ENCODE results near the gene PRKAG2. TPM values are rescaled to one million over a fixed set of nuclear protein-coding genes. Genes with fewer than 3 reads are reported as not detected.
A peak's percentile ranks its signal among the peaks of the same experiment; 100 is the strongest.

The PRKAG2 gene
- total RNA-seq, 4 donors from 2014 or later: 38.8 to 94.4 (median 73.2) TPM

DNA sequence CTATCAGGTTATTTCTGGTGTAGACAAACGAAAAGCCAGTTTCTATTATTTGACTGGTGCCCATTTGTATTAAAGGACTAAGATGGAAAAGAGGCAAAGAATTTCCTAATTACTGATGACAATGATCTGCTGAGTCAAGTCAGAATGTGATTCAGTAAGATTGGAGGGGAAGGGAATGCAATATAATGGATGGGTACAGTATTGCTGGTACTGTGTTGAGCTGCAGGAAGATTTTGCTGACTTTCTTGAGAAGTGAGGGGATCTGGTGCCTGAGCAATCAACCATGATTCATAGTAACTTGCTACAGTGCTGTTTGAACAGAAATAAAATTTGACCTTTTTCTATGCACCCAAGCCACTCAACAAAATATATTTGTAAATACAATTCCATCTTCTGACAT is 218.1 kb downstream of the PRKAG2 start:
- no peaks in the 10 kb centered on the region for H3K36me3 ChIP-seq
- DNase-seq: no peak
- no peaks in the 10 kb centered on the region for H3K27me3 ChIP-seq
- no peaks in the 10 kb centered on the region for H3K9me3 ChIP-seq
- H3K27ac ChIP-seq: no peak overlapping the region
- no peak overlapping the region for H3K4me3 ChIP-seq
- TF ChIP-seq POLR2A (IDR thresholded peaks at IDR 0.05): no peak
- TF ChIP-seq, protein P1, sequence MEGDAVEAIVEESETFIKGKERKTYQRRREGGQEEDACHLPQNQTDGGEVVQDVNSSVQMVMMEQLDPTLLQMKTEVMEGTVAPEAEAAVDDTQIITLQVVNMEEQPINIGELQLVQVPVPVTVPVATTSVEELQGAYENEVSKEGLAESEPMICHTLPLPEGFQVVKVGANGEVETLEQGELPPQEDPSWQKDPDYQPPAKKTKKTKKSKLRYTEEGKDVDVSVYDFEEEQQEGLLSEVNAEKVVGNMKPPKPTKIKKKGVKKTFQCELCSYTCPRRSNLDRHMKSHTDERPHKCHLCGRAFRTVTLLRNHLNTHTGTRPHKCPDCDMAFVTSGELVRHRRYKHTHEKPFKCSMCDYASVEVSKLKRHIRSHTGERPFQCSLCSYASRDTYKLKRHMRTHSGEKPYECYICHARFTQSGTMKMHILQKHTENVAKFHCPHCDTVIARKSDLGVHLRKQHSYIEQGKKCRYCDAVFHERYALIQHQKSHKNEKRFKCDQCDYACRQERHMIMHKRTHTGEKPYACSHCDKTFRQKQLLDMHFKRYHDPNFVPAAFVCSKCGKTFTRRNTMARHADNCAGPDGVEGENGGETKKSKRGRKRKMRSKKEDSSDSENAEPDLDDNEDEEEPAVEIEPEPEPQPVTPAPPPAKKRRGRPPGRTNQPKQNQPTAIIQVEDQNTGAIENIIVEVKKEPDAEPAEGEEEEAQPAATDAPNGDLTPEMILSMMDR (IDR thresholded peaks at IDR 0.05): no peak
- H3K4me1 ChIP-seq: no peaks in the 10 kb centered on the region

DNA sequence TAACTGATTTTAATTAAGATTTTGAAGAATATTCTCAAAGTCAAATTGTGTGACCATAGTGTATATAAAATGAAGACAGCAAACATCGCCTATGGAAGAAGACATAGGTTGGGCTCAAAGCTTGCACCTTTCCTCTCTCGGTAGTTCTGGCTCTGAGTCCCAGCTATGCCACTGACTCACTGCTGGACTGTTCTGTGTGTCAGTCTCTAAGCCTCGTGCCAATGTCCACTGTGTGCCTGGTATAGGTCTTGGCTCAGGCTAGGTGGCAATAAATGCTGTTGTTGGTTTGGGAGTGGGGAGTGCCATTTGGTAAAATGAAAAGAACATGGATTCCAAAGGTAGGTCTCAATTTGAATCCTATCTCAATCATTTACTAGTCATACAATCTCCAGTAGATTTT is 219.7 kb downstream of the PRKAG2 start:
- TF ChIP-seq, protein P1 (IDR thresholded peaks at IDR 0.05): no peak
- TF ChIP-seq POLR2A (IDR thresholded peaks at IDR 0.05): no peak
- H3K36me3 ChIP-seq: no peaks in the 10 kb centered on the region
- H3K4me3 ChIP-seq: no peak overlapping the region
- H3K27me3 ChIP-seq: no peaks in the 10 kb centered on the region
- H3K4me1 ChIP-seq: no peaks in the 10 kb centered on the region
- no peak overlapping the region for H3K27ac ChIP-seq
- peak in 1 of 3 donors; percentile 62 for DNase-seq
- no peaks in the 10 kb centered on the region for H3K9me3 ChIP-seq

DNA sequence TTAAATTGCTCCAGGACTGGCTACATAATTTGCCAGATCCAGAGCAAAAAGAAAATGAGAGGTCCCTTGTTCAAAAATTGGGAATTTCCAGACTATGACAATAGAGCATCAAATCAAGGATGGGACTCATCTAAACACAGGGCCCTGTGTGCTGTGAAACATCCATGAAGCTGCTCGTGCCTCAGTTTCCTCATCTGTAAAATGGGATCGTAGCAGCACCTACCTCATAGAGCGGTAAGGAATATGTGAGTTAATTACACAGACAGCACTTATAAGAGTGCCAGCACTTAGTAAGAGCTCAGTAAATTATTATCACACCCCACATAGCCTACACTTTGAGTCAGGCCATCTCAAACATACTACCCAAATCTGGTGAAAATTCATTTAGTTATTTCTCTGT is 221.4 kb downstream of the PRKAG2 start:
- no peaks in the 10 kb centered on the region for H3K36me3 ChIP-seq
- H3K4me1 ChIP-seq: peaks cover 0 to 5% (median 0%) of the 10 kb centered on the region in 4 donors
- no peak overlapping the region for H3K4me3 ChIP-seq
- no peaks in the 10 kb centered on the region for H3K9me3 ChIP-seq
- no peak overlapping the region for H3K27ac ChIP-seq
- H3K27me3 ChIP-seq: no peaks in the 10 kb centered on the region
- no peak for DNase-seq
- TF ChIP-seq, protein P1 (IDR thresholded peaks at IDR 0.05): no peak
- TF ChIP-seq POLR2A (IDR thresholded peaks at IDR 0.05): no peak

DNA sequence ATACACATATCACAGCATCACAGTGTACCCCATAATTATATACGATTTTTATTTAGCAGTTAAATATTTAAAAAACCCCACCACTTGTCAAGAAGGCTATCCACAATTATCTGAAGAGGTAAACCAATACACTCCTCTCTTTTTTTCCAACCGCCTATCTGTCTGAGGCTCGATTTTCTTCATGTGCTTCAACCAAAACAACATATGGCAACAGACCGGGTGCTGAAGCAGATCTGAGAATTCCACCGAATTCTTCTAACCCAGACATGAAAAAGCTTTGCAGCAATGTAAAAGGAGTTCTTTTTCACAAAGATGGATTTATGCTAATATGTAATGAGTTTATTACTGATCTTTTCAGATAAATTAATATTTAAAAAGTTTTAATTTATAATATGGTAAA is 224.8 kb downstream of the PRKAG2 start:
- Histone ChIP-seq H3K4me1 (peaks cover 0 to 5% (median 0%) of the 10 kb centered on the region in 4 donors), H3K9me3 (no peaks in the 10 kb centered on the region), H3K27me3 (no peaks in the 10 kb centered on the region), H3K4me3 (no peak overlapping the region), H3K36me3 (no peaks in the 10 kb centered on the region), H3K27ac (peak overlapping the region in 3 of 4 donors; percentile 22 to 86 (median 84))
- TF ChIP-seq POLR2A (IDR thresholded peaks at IDR 0.05): no peak
- TF ChIP-seq, protein P1 (IDR thresholded peaks at IDR 0.05): no peak
- DNase-seq: no peak

DNA sequence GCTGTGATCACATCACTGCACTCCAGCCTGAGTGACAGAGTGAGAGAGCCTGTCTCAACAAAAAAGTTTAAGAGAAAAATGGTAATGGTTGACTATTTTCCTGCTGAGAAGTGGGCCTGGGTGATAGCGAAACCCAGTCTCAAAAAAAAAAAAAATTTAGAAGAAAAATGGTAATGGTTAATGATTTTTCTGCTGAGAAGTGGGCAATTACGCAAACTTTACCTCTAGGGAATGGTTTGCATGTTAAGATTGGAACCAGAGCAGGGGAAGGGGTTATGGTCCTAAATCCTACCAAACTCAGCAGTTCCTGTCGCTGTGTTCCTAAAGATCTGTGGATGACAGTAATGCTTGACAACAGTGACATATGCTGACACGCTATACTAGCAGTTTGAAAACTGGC is 226.8 kb downstream of the PRKAG2 start:
- Histone ChIP-seq H3K4me1 (peaks cover 0 to 5% (median 0%) of the 10 kb centered on the region in 4 donors), H3K27ac (peak overlapping the region in 3 of 4 donors; percentile 77 to 86 (median 84))
- no peak for DNase-seq

More for the DNA sequence above, 226.8 kb downstream of the PRKAG2 start:
- Histone ChIP-seq H3K9me3 (no peaks in the 10 kb centered on the region), H3K27me3 (no peaks in the 10 kb centered on the region), H3K4me3 (no peak overlapping the region), H3K36me3 (no peaks in the 10 kb centered on the region)
- TF ChIP-seq, protein P1 (IDR thresholded peaks at IDR 0.05): no peak
- no peak for TF ChIP-seq POLR2A (IDR thresholded peaks at IDR 0.05)

Data from Peyer's patch (tissue), 4 donors.